ENCODE results near the gene FAM229B. TPM values are rescaled to one million over a fixed set of nuclear protein-coding genes. Genes with fewer than 3 reads are reported as not detected.
A peak's percentile ranks its signal among the peaks of the same experiment; 100 is the strongest.

FAM229B gene
- total and polyA plus RNA-seq, 9 of the 15 experiments (the other 6 are each of a cell fraction or from before 2014, with no cell fraction given), result 3.3 to 17.4 (median 5.8) TPM

DNA sequence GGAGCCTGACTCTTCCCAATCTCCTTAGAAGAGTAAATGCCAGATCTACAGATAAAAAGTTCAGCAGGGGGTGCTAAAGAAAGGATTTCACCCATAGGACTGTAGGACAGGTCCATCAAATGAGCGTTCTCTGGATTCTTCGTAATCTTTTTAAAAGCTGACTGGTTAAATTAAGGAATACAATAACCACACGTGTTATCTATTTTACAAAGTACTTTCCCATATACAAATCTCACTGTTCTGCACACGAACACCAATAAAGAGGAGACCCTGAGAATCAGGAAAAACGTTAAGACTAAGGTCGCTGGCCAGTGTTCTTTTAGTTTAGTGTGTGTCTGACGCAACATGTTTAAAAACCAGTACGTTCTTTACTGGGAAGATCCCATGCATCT, 651 bp upstream of the FAM229B start (continued):
- 0 out of 2 replicates have a peak, but pooled peaks have one; percentile 17 for TF ChIP-seq MIER1 (IDR thresholded peaks at IDR 0.05; ENCODE audit: low read depth)

DNA sequence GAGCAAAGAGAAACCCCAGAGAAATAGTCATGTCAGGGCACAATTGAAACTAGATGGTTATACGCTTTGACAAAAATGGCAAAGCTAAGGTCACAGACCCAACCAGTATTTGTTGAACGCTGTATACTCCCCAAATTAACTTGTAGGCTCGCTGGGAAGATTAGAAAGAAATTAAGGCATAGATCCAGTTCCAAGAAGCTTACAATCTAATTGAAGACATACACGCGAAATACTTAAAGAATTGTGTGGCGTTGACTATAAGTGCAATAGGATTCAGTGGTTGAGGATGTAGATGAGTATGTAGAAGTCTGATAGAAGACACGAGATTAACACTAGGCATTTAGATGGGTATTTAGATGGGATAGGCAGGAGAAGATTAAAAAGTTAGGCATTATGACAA, 525 bp downstream of the FAM229B start:
- intact Hi-C loops (cut with micrococcal nuclease), result loop anchor here (2.0 to 5.0 kb wide), 2 partner anchors 59 to 75 kb away; no protein-coding TSS in a partner anchor
- H3K9me1 ChIP-seq (ENCODE audit: control insufficient read depth, insufficient read depth, low read length), result no peaks in the 10 kb centered on the region

DNA sequence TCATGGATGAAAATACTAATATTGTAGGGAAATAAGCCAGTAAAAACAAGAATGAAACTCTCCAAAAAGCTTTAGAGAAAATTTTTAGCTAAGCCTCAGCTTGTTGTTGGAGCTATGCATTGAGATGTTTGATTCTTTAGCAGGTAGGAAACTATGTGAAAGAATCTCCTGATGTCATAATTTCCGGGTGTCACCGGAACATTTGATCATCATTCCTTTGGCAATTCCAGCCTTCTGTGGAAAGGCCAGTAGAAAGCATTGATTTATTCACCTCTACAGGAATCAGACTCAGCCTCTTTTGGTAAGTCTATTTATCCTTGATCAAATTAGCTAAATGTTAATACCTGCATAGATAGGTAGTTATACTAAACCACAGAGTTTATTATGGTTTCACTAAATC, 9.5 kb downstream of the FAM229B start:
- H3K9me3 ChIP-seq (replicated peaks; ENCODE audit: control insufficient read depth, insufficient read depth, low read depth, low read length), result no peaks in the 10 kb centered on the region
- intact Hi-C loops (cut with micrococcal nuclease) (no loop called here), in situ Hi-C loops (cut with MboI) (no loop called here)
- CTCF ChIA-PET (ENCODE audit: low intra/inter-chr PET ratio), result no interaction called here
- H3K9ac ChIP-seq (ENCODE audit: insufficient read depth in 1 of 2, low read depth in 2 of 2, low read length in 2 of 2), result no peak overlapping the region
- no peaks in the 10 kb centered on the region for H3K4me1 ChIP-seq (replicated peaks in 1 of 2; ENCODE audit: control insufficient read depth in 2 of 2, insufficient read depth in 2 of 2, low read length in 2 of 2)
- POLR2A ChIA-PET, result no interaction called here
- no peak overlapping the region for H3K27ac ChIP-seq (ENCODE audit: extremely low read depth, low read depth, low read length)
- no peak overlapping the region for H3K4me2 ChIP-seq (ENCODE audit: insufficient read depth, low read length)
- H3K27me3 ChIP-seq (ENCODE audit: control insufficient read depth in 2 of 2, insufficient read depth in 2 of 2, low read length in 2 of 2), result peaks cover 3 to 7% of the 10 kb centered on the region in 2 experiments; a peak in 3 of 5 replicates
- no peak overlapping the region for H2AFZ ChIP-seq (ENCODE audit: low read depth, low read length)
- H3K4me3 ChIP-seq, result no peak overlapping the region
- FAIRE-seq, result no peak
- ATAC-seq, result no peak
- no peaks in the 10 kb centered on the region for H4K20me1 ChIP-seq (replicated peaks; ENCODE audit: control insufficient read depth, insufficient read depth, low read length)
- BruUV-seq (replicated peaks), result no TSS peak
- no peaks in the 10 kb centered on the region for H3K36me3 ChIP-seq (ENCODE audit: control insufficient read depth, insufficient read depth, low read length)
- H3K9me1 ChIP-seq (ENCODE audit: control insufficient read depth, insufficient read depth, low read length), result no peaks in the 10 kb centered on the region
- no peak for DNase-seq (ENCODE audit: extremely low read depth in 1 of 4, low spot score in 3 of 4)
- WGBS (ENCODE audit: insufficient coverage, low coverage, missing lambda C conversion rate), result 9% methylated on average over 2 of the region's 2 CpGs
- H3K79me2 ChIP-seq (ENCODE audit: control insufficient read depth, insufficient read depth, low read length), result no peaks in the 10 kb centered on the region
- TF ChIP-seq ZNF232 (CRISPR knock-in tag; IDR thresholded peaks at IDR 0.05) (no peak), HEY1 (CRISPR knock-in tag; IDR thresholded peaks at IDR 0.05; ENCODE audit: borderline replicate concordance) (no peak), MYC (IDR thresholded peaks at IDR 0.05; ENCODE audit: low read depth, low read length) (no peak), MYC (CRISPR knock-in tag; IDR thresholded peaks at IDR 0.05; ENCODE audit: borderline replicate concordance, low read depth) (no peak), CBFB (CRISPR knock-in tag; IDR thresholded peaks at IDR 0.05) (no peak), HNRNPH1 (optimal IDR thresholded peaks at IDR 0.05; ENCODE audit: low read depth, low read length) (no peak), TAF15 (IDR thresholded peaks at IDR 0.05; ENCODE audit: low read depth, low read length) (no peak), ZNF311 (CRISPR knock-in tag; IDR thresholded peaks at IDR 0.05) (no peak), CREB1 (IDR thresholded peaks at IDR 0.05) (no peak), CREB1 (CRISPR knock-in tag; IDR thresholded peaks at IDR 0.05) (no peak), BDP1 (IDR thresholded peaks at IDR 0.05; ENCODE audit: insufficient read depth, insufficient read length) (no peak), GABPB2 (CRISPR knock-in tag; conservative IDR thresholded peaks at IDR 0.05) (no peak), RBM15 (IDR thresholded peaks at IDR 0.05; ENCODE audit: insufficient read depth, low read length) (no peak), ATF4 (CRISPR knock-in tag; IDR thresholded peaks at IDR 0.05) (no peak)

More for the DNA sequence above, 525 bp downstream of the FAM229B start:
- ATAC-seq (no peak), DNase-seq (ENCODE audit: extremely low read depth in 1 of 4, low spot score in 3 of 4) (no peak), FAIRE-seq (no peak)
- 59% methylated on average over 7 of the region's 7 CpGs for WGBS (ENCODE audit: insufficient coverage, low coverage, missing lambda C conversion rate)
- in situ Hi-C loops (cut with MboI), result no loop called here
- no peak overlapping the region; the same call in 2 of the 3 replicates for H3K27ac ChIP-seq (ENCODE audit: extremely low read depth, low read depth, low read length)
- H2AFZ ChIP-seq (ENCODE audit: low read depth, low read length), result peak overlapping the region; percentile 95
- H4K20me1 ChIP-seq (replicated peaks; ENCODE audit: control insufficient read depth, insufficient read depth, low read length), result no peaks in the 10 kb centered on the region
- H3K4me3 ChIP-seq, result peak overlapping the region; percentile 62
- CTCF ChIA-PET (ENCODE audit: low intra/inter-chr PET ratio), result no interaction called here
- H3K9ac ChIP-seq (ENCODE audit: insufficient read depth in 1 of 2, low read depth in 2 of 2, low read length in 2 of 2), result peak overlapping the region; percentile 81 to 98; a peak in 3 of 4 replicates
- peaks cover 22% of the 10 kb centered on the region for H3K36me3 ChIP-seq (ENCODE audit: control insufficient read depth, insufficient read depth, low read length)
- TF ChIP-seq FIP1L1 (IDR thresholded peaks at IDR 0.05; ENCODE audit: low read depth, low read length, poor library complexity, severe bottlenecking) (no peak), RB1 (IDR thresholded peaks at IDR 0.05; ENCODE audit: low read depth) (no peak)
- no peaks in the 10 kb centered on the region; a peak in 1 of 5 replicates for H3K4me1 ChIP-seq (replicated peaks in 1 of 2; ENCODE audit: control insufficient read depth in 2 of 2, insufficient read depth in 2 of 2, low read length in 2 of 2)
- peak overlapping the region; percentile 92 for H3K4me2 ChIP-seq (ENCODE audit: insufficient read depth, low read length)
- H3K9me3 ChIP-seq (replicated peaks; ENCODE audit: control insufficient read depth, insufficient read depth, low read depth, low read length), result no peaks in the 10 kb centered on the region
- TSS peak; percentile 82 for BruUV-seq (replicated peaks)
- POLR2A ChIA-PET, result interaction anchor here (0.7 to 1.4 kb wide), 3 partner anchors 13 to 1827 kb away, joined by 3 read pairs; no protein-coding TSS in a partner anchor
- peaks cover 9% of the 10 kb centered on the region; the same call in 2 of the 3 replicates for H3K79me2 ChIP-seq (ENCODE audit: control insufficient read depth, insufficient read depth, low read length)
- H3K27me3 ChIP-seq (ENCODE audit: control insufficient read depth in 2 of 2, insufficient read depth in 2 of 2, low read length in 2 of 2), result peaks cover 0 to 2% of the 10 kb centered on the region in 2 experiments; a peak in 2 of 5 replicates
